ENCODE measurements around the gene EIF4EBP3.

The EIF4EBP3 gene

GRCh38 chr5:140547508-140548299 lies at the start of gene EIF4EBP3:
TSS of gene EIF4EBP3 (plus strand) at chr5:140547662. CDS start at chr5:140547738, 76 bp downstream.
- peak; percentile 61 for DNase-seq

GRCh38 chr5:140497897-140498296 lies 49.6 kb upstream of the EIF4EBP3 start:
- no peak for DNase-seq

GRCh38 chr5:140498591-140498990 lies 48.9 kb upstream of the EIF4EBP3 start:
- no peak for DNase-seq

- no peak for DNase-seq
Measured at GRCh38 chr5:140502834-140503233, 44.6 kb upstream of the EIF4EBP3 start.

GRCh38 chr5:140509898-140510297 lies 37.6 kb upstream of the EIF4EBP3 start:
- DNase-seq, result no peak

- DNase-seq, result no peak
Measured at GRCh38 chr5:140513124-140513523, 34.3 kb upstream of the EIF4EBP3 start.

GRCh38 chr5:140524003-140524402 lies 23.5 kb upstream of the EIF4EBP3 start:
- DNase-seq, result no peak

GRCh38 chr5:140540227-140540626 lies 7.2 kb upstream of the EIF4EBP3 start:
- no peak for DNase-seq

GRCh38 chr5:140542972-140543371 lies 4.5 kb upstream of the EIF4EBP3 start:
- DNase-seq, result no peak

- no peak for DNase-seq
Measured at GRCh38 chr5:140544986-140545385, 2.5 kb upstream of the EIF4EBP3 start.

GRCh38 chr5:140545606-140546005 lies 1.9 kb upstream of the EIF4EBP3 start:
- DNase-seq, result no peak

GRCh38 chr5:140546851-140547507 lies 483 bp upstream of the EIF4EBP3 start:
- DNase-seq, result no peak

GRCh38 chr5:140548300-140548688 lies 832 bp downstream of the EIF4EBP3 start:
- no peak for DNase-seq

- DNase-seq, result no peak
Measured at GRCh38 chr5:140548791-140549190, 1.3 kb downstream of the EIF4EBP3 start.

- no peak for DNase-seq
Measured at GRCh38 chr5:140549237-140550144, 2.0 kb downstream of the EIF4EBP3 start.

- DNase-seq, result no peak
Measured at GRCh38 chr5:140550147-140551079, 3.0 kb downstream of the EIF4EBP3 start.

- no peak for DNase-seq
Measured at GRCh38 chr5:140551872-140552271, 4.4 kb downstream of the EIF4EBP3 start.

GRCh38 chr5:140553657-140554056 lies 6.2 kb downstream of the EIF4EBP3 start:
- DNase-seq, result no peak

GRCh38 chr5:140554454-140554853 lies 7.0 kb downstream of the EIF4EBP3 start:
- no peak for DNase-seq

- no peak for DNase-seq
Measured at GRCh38 chr5:140555747-140556312, 8.4 kb downstream of the EIF4EBP3 start.

- no peak for DNase-seq
Measured at GRCh38 chr5:140556438-140556837, 9.0 kb downstream of the EIF4EBP3 start.

Data from NCI-H2171 (cell line).